Measurements from ENCODE around the gene FKRP.
A peak's percentile ranks its signal among the peaks of the same experiment; 100 is the strongest.
"Not testable (repeated sequence)": the region's sequence is repeated elsewhere in the genome, so short reads cannot be mapped to it uniquely, and the experiment has no call there.

The FKRP gene

GRCh38 chr19:46772170-46773017 lies 26.5 kb downstream of the FKRP start:
- no peak overlapping the region for H3K27ac Mint-ChIP-seq
- DNase-seq (ENCODE audit: low spot score in 2 of 2): no peak
- no peaks in the 10 kb centered on the region for H3K27me3 Mint-ChIP-seq
- no peak overlapping the region for H3K4me3 Mint-ChIP-seq
- no peak for ATAC-seq (ENCODE audit: low read depth)
- no peaks in the 10 kb centered on the region for H3K9me3 Mint-ChIP-seq
- H3K4me1 Mint-ChIP-seq: no peaks in the 10 kb centered on the region
- H3K36me3 Mint-ChIP-seq: peaks cover 14% of the 10 kb centered on the region

GRCh38 chr19:46773018-46773399 lies 27.2 kb downstream of the FKRP start:
- H3K4me3 Mint-ChIP-seq: no peak overlapping the region
- peaks cover 3% of the 10 kb centered on the region for H3K4me1 Mint-ChIP-seq
- ATAC-seq (ENCODE audit: low read depth): no peak
- H3K27me3 Mint-ChIP-seq: no peaks in the 10 kb centered on the region
- no peak for DNase-seq (ENCODE audit: low spot score in 2 of 2)
- H3K36me3 Mint-ChIP-seq: peaks cover 18% of the 10 kb centered on the region
- no peak overlapping the region for H3K27ac Mint-ChIP-seq
- no peaks in the 10 kb centered on the region for H3K9me3 Mint-ChIP-seq

GRCh38 chr19:46775642-46776258 lies 29.9 kb downstream of the FKRP start:
- H3K9me3 Mint-ChIP-seq: no peaks in the 10 kb centered on the region
- no peaks in the 10 kb centered on the region for H3K27me3 Mint-ChIP-seq
- DNase-seq (ENCODE audit: low spot score in 2 of 2) (no peak), ATAC-seq (ENCODE audit: low read depth) (no peak)
- H3K27ac Mint-ChIP-seq: no peak overlapping the region
- H3K4me1 Mint-ChIP-seq: peaks cover 3% of the 10 kb centered on the region
- H3K36me3 Mint-ChIP-seq: peaks cover 20% of the 10 kb centered on the region
- H3K4me3 Mint-ChIP-seq: no peak overlapping the region

GRCh38 chr19:46776927-46777911 lies 31.4 kb downstream of the FKRP start:
- H3K4me1 Mint-ChIP-seq: peaks cover 5% of the 10 kb centered on the region
- ATAC-seq (ENCODE audit: low read depth): no peak
- DNase-seq (ENCODE audit: low spot score in 2 of 2): no peak
- H3K36me3 Mint-ChIP-seq: peaks cover 23% of the 10 kb centered on the region
- no peak overlapping the region for H3K4me3 Mint-ChIP-seq
- no peaks in the 10 kb centered on the region for H3K27me3 Mint-ChIP-seq
- no peaks in the 10 kb centered on the region for H3K9me3 Mint-ChIP-seq
- H3K27ac Mint-ChIP-seq: no peak overlapping the region

- not testable (repeated sequence) for ATAC-seq (ENCODE audit: low read depth); H3K27me3 Mint-ChIP-seq; DNase-seq (ENCODE audit: low spot score in 2 of 2); H3K4me1 Mint-ChIP-seq; H3K4me3 Mint-ChIP-seq; H3K27ac Mint-ChIP-seq; H3K9me3 Mint-ChIP-seq
- H3K36me3 Mint-ChIP-seq: peaks cover 28% of the 10 kb centered on the region
These were observed 32.2 kb downstream of the FKRP start for GRCh38 chr19:46777956-46778645.

- H3K9me3 Mint-ChIP-seq: no peaks in the 10 kb centered on the region
- DNase-seq (ENCODE audit: low spot score in 2 of 2): no peak
- H3K27me3 Mint-ChIP-seq: no peaks in the 10 kb centered on the region
- ATAC-seq (ENCODE audit: low read depth): no peak
- peaks cover 15% of the 10 kb centered on the region for H3K36me3 Mint-ChIP-seq
- H3K4me1 Mint-ChIP-seq: peaks cover 43% of the 10 kb centered on the region
- H3K4me3 Mint-ChIP-seq: no peak overlapping the region
- H3K27ac Mint-ChIP-seq: peak overlapping the region; percentile 18
These were observed 36.6 kb downstream of the FKRP start for GRCh38 chr19:46782355-46783019.

GRCh38 chr19:46783670-46784069 lies 37.8 kb downstream of the FKRP start:
- Mint-ChIP-seq H3K4me1 (peaks cover 40% of the 10 kb centered on the region), H3K36me3 (peaks cover 11% of the 10 kb centered on the region)

DNA sequence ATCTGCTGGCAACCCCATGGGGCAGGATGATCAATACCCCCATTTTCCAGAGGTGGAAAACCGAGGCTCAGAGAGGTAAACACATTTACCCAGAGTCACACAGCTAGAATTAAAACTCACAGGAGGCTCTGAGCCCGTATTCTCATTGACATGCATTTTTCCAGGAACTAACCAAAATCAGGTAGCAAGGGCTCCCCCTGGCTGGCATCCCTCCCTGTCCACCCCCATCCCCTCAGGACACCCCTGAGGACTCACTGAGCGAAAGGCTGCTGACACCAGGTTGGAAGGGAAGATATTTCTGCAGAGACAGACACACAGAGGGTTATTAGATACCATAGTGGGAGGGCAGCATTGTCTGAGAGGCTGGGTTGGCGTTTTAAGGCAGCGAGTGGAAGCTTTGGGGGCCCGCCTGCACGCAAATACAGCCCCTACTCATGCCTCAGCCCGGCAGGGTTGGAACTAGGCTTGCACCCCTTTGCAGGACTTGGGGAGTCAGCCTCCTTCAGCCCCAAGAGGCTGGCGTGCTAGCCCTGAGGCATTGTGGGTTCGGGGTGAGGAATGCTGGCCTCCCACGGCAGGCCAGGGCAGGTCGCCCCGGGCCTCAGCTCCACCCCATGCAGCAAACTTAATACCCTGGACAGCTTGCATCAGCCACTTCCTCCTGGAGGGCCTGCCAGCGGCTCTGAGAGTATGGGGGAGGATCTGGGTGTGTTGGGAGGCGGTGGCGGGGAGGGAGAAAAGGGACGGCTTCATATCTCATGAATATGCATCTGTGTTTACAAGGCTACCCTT lies 38.6 kb downstream of the FKRP start:
- Mint-ChIP-seq H3K27ac (peak overlapping the region; percentile 95), H3K27me3 (no peaks in the 10 kb centered on the region), H3K9me3 (no peaks in the 10 kb centered on the region), H3K4me3 (peak overlapping the region; percentile 95), H3K4me1 (peaks cover 43% of the 10 kb centered on the region), H3K36me3 (peaks cover 10% of the 10 kb centered on the region)
- DNase-seq (ENCODE audit: low spot score in 2 of 2): no peak
- ATAC-seq (ENCODE audit: low read depth): no peak

More at GRCh38 chr19:46783670-46784069, 37.8 kb downstream of the FKRP start:
- Mint-ChIP-seq H3K9me3 (no peaks in the 10 kb centered on the region), H3K27me3 (no peaks in the 10 kb centered on the region), H3K4me3 (peak overlapping the region; percentile 45), H3K27ac (peak overlapping the region; percentile 95)
- ATAC-seq (ENCODE audit: low read depth) (no peak), DNase-seq (ENCODE audit: low spot score in 2 of 2) (no peak)

GRCh38 chr19:46785054-46785979 lies 39.5 kb downstream of the FKRP start:
- H3K4me1 Mint-ChIP-seq: peaks cover 43% of the 10 kb centered on the region
- H3K9me3 Mint-ChIP-seq: no peaks in the 10 kb centered on the region
- H3K27ac Mint-ChIP-seq: peak overlapping the region; percentile 95
- H3K27me3 Mint-ChIP-seq: no peaks in the 10 kb centered on the region
- H3K4me3 Mint-ChIP-seq: peak overlapping the region; percentile 95
- ATAC-seq (ENCODE audit: low read depth): no peak
- peaks cover 9% of the 10 kb centered on the region for H3K36me3 Mint-ChIP-seq
- no peak for DNase-seq (ENCODE audit: low spot score in 2 of 2)

- Mint-ChIP-seq H3K9me3 (no peaks in the 10 kb centered on the region), H3K4me1 (peaks cover 43% of the 10 kb centered on the region), H3K36me3 (peaks cover 9% of the 10 kb centered on the region), H3K27ac (peak overlapping the region; percentile 95), H3K4me3 (peak overlapping the region; percentile 95), H3K27me3 (no peaks in the 10 kb centered on the region)
- ATAC-seq (ENCODE audit: low read depth) (peak; percentile 21), DNase-seq (ENCODE audit: low spot score in 2 of 2) (no peak)
These were observed 40.1 kb downstream of the FKRP start for GRCh38 chr19:46785980-46786235.

DNA sequence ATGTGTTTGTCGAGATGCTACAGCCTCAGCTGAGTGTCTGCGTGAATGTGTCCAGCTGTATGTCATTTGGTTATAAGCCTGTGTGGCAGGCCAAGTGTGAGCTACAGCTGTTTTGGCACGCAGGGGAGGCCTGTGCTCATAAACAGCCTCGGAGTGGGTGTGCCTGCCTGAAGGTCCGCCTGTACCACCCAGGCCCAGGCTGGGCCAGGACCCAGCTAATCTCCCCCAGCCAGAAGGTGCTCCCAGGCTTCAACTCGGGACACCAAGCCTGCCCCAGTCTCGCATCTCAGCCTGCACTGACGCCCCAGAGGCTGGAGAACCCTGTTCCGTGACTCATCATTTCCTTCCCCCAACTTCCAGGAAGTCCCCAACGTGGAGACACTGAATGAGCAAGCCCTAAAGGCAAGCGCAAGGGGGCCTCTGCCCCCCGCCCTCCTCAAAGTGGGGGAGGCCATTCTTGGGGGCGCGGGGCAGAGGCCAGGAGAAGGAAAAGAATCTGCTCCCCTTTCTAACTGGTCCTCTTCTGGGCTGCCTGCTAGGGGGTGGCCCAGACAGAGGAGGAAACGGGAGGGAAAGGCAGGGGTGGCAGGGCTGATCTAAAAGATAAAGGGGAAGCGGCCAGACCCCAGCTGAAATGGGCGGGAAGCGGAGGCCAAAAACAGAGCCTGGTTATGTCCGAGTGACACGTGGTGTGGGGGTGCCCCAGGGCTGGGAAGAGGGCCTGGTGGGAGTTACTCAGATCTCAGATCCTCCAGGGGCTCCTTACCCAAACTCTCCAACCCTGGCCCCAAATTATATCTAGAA lies 40.6 kb downstream of the FKRP start:
- no peaks in the 10 kb centered on the region for H3K9me3 Mint-ChIP-seq
- DNase-seq (ENCODE audit: low spot score in 2 of 2) (peak; percentile 56 to 67), ATAC-seq (ENCODE audit: low read depth) (peak; percentile 54)
- peaks cover 9% of the 10 kb centered on the region for H3K36me3 Mint-ChIP-seq
- H3K27me3 Mint-ChIP-seq: no peaks in the 10 kb centered on the region
- peak overlapping the region; percentile 95 for H3K27ac Mint-ChIP-seq
- H3K4me1 Mint-ChIP-seq: peaks cover 43% of the 10 kb centered on the region
- H3K4me3 Mint-ChIP-seq: peak overlapping the region; percentile 95

All from memory B cell (primary cell).